ENCODE data around the gene HPCAL1.

The HPCAL1 gene

DNA sequence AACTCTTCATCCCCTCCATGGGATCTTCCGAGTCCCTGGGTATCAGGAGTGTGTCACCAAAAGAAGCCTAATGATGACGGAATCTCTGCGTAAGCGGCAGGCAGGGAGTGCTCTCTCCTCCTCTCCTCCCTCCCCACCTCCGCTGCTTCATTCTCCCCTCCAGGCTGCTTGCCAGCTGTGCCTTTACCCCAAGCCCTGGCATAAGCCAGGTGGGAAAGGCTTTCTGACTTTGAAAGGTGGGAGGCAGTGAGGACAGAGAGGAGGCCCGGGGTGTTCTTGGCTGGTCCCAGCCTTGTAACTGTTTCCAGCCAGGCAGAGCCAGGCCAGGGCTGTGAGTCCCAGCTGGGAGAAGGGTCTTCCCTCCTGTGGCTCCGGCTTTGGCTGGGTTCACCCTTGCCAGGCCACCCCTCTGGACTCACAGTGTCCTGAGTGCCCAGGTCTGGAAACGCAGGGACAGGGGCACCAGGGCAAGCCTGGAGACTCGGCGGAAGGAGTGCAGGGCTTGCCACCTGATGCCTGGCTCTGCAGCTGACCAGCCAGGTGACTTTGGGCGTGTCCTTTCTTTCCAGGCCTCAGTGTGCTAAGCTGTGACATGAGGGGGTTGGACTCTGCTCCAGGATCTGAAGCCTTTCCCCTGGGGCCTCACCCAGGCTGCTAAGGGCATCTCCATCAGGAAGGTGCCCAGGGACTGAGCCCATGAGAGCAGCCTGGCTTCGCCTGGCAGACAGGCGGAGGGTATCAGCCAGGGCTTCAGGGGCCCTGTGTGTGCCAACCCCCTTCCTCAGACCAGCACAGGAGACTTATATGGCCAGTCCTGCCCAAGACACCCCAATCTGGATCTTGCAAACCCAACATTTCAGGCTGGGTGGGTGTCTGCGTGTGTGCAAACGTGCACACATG lies 32.7 kb upstream of the HPCAL1 start:
- DNase-seq = no peak

DNA sequence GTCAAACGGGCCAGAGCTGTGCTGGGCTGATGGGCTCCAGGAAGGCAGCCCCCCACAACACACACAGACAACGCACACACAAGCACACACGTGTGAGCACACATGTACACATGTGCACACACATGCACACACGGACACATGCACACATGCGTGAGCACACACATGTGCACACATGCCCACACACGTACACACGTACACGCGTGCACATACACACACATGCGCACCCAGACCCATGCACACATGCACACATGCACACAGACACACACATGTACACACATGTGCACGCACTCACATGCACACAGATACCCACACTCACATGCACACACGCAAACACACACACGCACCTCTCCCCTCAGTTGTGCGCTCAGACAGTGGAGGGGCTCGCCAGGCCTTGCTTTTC lies 31.2 kb upstream of the HPCAL1 start:
- no peak for DNase-seq

DNA sequence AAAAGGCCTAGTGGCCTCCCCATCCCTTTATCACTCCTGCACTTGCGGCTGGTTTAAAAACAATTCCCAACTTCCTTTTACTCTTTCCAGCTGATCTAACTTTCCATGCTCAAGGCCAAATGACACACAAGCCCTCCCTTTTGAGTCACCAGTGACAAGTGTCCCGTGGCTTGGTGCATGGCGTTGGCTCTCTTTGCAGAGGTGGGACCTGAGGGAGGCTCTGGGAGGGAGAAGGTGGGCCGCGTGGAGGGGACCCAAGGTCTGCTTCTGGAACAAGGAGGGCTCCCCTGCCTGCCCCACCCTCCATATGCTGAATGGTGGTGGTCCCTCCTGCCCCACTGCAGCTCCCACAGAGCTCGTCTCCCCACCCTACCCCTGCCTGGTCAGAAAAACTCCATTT lies 30.8 kb upstream of the HPCAL1 start:
- DNase-seq = no peak

DNA sequence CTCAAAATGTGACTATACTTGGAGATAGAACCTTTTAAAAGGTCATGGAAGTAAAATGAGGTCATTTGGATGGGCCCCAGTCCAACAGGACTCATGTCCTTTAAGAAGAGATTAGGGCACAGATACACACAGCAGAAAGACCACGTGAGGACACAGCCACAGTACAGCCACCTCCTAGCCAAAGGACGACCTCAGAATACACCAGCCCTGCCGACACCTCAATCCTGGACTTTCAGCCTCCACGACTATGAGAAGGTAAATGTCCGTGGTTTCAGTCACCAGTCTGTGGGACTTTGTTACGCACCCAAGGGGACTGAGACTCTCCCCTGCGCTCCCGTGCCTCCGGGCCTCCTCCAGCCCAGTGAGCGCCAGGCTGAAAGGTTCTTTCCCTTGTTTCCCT lies 30.2 kb upstream of the HPCAL1 start:
- DNase-seq = no peak

DNA sequence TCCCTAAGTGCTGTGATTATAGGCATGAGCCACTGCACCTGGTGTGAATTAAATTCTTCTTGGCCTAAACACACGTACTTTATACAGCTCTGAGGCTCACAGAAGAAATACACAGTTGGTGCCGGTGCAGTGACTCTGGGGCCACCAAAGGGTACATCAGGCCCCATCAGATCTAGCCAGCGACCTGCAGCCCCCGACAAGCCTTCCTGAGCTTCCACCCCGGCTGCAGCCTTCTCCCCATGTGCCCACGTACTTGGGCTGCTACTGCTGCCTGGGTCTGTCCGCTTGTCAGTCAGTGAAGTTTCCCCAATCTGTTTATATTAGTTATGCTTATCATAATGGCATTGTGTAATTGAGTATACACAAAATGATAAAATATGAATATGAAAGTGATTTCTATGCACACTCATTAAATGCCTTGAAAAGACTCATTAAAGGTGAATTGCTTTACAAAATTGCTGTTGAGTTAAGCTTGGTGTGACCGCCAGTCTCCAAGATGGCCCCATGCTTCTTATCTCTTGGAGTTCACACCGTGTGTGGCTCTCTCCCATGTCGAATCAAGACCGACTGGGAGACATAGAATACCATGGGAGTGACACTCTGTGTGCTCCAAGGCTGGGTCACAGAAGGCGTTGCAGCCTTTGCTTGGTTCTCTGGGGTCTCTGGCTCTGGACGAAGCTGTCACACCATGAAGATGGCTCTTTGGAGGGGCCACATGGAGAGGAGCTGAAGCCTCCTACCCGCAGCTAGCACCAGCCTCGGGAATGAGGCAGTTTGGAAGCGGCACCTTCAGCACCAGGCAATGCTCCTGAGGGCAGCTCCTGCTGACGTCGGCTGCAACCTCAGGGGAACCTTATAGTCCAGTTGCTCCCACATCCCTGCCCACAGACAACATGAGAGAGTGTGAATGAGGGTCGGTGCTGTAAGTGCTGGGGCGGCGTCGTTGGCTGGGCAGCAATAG lies 29.2 kb upstream of the HPCAL1 start:
- no peak for DNase-seq

DNA sequence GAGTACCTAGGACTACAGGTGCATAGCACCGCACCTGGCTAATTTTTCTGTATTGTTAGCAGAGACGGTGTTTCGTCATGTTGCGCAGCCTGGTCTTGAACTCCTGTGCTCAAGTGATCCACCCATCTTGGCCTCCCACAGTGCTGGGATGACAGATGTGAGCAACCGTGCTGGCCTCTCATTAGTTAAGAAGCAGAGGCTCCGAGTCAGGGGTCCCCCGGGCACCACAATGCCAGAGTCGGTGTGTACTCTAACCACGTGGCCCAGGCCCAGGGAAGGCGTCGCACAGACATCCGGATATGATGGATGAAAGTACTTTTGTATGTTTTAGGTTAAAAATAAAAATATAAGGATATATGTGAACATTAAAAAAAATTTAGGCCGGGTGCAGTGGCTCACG lies 28.3 kb upstream of the HPCAL1 start:
- DNase-seq = no peak

DNA sequence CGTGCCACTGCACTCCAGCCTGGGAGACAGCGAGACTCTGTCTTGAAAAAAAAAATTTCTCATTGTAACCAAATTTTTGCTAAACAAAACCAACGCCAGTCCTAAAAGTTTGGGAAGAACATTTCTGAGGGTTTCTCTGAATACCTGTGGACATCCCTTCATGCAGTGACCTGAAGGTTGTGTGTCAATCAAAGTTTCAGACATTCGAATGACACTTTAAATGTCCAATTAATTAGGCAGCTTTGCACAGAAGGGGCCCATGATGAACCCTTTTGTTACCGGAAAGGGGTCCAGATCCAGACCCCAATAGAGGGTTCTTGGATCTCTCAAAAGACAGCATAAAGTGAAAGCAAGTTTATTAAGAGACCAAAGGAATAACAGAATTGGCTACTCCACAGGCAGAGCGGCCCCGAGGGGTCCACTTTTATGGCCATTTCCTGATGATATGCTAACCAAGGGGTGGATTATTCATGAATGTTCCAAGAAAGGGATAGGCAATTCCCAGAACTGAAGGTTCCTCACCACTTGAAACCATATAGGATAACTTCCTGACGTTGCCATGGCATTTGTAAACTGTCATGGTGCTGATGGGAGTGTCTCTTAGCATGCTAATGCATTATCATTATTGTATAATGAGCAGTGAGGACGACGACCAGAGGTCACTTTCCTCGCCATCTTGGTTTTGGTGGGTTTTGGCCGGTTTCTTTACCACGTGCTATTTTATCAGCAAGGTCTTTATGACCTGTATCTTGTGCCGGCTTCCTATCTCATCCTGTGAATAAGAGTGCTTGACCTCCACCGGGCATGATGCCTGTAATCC lies 27.5 kb upstream of the HPCAL1 start:
- no peak for DNase-seq

DNA sequence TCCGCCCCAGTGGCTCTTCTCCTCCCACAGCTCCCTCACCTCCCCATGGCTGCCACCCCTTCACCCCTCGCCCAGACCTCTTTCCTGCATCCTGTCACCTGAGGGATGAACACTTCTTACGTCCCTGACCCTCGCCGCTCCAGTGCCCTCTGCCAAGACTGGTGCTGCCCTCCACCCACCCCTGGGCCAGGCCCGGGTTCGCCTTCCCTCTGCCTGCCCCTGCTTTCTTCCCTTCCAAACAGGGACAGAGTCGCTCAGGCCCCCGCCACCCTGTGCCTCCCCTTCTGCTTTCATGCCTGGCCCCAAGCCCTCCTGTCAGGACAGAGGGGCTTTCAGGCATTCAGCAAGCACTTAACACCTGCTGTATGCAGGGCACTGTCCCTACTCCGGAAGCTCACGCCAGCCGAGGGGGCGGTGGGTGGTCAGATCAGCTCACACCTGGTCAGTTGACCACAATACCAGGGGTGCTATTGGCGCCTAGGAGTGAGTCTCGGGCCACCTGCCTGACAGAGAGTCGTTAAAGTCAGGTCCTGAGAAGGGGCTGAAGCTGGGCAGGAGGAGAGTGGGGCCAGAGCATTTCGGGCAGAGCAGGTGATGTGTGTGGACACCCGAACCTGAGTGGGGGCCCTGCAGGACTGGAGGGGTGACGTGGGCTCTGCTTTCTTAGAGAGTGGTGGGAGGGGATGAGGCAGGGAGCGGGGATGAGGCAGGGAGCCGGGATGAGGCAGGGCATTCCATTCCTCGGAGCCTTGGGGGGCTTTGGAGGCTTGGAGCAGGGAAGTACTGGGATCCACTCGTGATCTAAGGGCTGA lies 26.0 kb upstream of the HPCAL1 start:
- no peak for DNase-seq

DNA sequence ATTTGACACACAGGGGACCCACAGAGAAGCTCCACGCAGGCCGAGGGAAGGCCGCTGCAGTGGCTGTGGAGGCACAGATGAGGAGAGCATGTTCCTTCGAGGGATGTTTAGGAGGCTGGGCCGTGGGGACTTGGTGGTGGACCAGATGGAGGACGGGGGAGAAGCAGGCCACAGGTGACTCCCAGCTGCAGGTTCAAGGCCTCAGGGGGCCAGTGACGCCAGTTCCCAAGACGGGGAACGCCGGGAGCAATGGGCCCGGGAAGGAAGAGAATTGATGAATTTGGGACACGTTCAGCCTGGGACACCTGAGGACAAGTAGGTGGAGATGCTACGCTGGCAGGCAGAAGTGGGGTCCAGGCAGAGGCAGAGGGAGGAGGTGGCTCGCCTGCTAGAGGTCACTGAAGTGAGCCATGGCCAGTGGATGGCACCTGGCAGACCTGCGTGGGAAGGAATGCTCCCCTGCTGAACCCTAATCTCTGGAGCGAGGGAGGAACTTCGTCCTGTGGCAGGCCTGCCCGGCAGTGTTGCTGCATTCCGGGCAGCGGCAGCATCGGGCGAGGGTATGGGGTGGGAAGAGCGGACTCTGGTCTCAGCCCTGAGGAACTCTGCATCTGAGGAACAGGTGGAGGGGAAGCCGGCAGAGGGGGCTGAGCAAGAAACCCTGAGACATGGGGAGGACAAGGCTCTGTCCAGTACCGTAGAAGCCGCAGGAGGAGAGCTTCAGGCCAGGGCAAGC lies 25.2 kb upstream of the HPCAL1 start:
- no peak for DNase-seq

DNA sequence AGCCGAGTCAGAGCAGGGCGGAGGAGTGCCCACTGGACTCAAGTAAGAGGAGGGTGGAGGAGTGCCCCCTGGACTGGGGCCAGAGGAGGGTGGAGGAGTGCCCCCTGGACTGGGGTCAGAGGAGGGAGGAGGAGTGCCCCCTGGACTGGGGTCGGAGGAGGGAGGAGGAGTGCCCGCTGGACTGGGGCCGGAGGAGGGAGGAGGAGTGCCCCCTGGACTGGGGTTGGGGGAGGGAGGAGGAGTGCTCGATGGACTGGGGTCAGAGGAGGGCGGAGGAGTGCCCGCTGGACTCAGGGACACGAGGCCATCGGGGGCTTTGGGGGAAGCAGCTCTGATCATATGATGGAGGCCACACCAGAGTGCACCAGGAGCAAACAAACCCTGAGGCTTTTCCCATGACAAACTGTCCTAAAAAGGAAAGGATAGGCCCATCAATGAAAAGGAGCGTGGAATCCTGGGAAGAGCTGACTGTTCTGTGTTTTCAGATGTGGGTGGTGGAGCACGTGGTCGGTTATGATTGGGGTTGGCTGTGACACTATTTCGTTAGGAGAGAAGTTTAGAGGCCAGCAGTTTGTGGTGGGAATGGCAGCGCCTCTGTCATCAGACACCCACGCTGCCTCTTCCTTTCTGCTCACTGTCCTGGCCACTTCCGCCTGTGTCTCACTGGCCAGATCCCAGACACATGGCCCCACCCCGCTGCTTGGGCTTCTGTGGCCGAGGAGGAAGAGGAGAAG lies 24.5 kb upstream of the HPCAL1 start:
- no peak for DNase-seq

DNA sequence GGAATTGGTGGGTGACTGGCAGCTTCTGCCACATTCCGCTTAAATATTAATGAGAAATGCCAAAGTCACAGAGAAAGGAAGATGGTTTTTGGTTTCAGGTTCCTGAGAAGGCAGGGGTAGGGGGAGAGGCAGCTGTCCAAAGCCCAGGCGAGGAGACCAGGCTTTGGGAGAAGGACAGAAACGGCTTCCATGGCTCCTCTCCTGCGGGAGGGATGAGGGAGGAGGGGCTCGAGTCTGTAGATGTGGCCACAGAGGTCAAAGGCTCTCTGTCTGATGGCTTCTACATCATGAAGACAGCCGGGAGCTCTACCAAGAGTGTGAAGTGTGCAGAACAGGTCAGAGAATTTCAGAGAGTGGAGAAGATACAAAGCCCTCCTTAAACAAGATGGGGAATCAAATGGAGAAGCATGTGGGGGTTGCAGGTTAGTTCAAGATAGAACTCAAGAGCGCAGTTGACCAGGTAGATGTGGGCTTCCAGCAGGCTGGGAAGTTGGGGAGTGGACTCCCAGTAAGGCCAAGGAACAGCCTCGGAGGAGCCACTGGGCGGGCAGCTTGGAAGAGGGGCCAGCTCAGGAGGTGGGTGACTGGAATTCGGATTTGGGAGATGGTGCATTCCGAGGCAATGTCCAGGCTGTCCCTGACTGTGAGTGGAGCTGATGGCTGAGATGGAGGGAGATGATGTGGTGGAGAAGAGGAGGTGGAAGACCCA lies 23.8 kb upstream of the HPCAL1 start:
- DNase-seq = no peak

DNA sequence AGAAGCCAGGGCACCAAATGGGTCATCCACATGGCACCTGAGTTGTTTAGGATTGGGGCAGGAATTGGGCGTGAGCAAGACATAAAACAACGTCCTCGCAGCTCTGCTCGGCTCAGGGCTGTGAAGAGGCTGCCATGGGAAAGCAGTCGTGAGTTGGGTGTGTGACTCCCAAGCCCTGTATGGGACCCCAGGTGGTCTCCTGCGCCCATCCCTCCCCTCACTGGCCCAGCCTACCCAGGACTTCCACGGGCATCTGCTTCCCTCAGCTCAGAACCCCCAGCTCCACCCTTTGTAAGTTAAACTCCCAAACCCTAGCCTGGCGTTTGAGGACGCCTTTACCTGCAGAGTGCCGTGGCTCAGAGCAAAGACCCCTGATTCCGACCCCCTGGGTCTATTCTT lies 23.2 kb upstream of the HPCAL1 start:
- DNase-seq = no peak

DNA sequence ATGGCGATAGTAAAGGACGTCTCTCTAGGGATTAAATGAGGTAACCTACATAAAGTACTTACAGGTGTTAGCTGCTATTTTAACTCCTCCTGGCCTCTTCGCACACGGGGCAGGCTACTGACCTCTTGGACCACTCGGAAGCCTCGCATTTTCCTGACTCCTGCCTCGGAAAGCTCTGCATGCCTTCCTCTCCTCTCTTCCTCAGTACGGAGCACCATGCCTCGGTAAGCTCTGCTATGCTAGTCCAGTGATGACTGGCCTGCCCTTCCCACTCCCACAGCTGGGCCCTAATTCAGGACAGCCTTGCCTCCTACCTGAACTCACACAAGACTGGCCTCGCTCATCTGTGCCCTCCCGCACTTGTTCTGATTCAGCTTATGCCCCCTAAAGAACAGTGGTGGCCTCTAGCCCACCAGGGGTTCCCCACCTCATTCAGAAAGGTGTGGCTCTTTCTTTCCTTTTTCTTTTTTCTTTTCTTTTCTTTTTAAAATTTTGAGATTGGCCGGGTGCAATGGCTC lies 22.7 kb upstream of the HPCAL1 start:
- no peak for DNase-seq

DNA sequence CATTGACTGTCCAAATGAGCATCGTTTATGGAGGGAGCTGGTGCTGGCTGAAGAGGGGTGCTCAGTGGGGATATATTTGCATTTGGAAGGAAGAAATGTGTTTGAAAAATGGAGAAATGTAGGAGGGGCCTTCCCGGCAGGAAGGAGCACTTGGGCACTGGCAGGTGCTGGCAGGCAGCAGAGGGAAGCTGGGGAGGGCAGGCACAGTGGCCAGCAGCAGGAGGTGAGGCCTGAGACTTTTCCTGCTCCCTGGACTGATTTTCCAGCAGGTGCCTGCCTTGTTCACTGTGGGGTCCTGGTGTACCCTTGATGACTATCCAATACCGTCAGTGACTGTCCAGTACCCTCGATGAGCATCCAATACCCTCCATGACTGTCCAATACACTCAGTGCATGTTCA lies 20.8 kb upstream of the HPCAL1 start:
- no peak for DNase-seq

DNA sequence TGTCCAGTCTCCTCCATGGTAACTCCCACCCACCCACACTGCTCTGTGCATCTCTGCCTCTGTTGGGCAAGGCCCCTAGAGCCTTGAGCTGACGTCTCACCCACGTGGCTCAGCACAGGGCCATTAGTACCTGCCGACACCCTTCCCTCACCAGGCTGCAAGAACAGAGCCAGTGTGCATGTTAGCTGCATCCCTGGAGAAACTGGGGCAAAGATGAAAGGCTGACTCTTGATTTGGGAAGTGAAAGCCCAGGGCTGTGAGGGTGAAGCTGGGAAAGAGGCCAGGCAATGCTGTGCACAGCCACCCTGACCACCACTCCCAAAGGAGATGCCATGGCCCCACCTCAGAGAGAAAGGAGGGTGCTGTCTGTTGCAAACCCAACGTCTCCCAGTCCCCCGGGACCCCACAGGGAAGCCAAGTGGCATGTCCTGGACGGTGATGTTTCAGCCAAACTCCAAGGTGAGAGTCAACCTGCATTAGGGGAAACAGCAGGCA lies 20.0 kb upstream of the HPCAL1 start:
- DNase-seq = no peak

DNA sequence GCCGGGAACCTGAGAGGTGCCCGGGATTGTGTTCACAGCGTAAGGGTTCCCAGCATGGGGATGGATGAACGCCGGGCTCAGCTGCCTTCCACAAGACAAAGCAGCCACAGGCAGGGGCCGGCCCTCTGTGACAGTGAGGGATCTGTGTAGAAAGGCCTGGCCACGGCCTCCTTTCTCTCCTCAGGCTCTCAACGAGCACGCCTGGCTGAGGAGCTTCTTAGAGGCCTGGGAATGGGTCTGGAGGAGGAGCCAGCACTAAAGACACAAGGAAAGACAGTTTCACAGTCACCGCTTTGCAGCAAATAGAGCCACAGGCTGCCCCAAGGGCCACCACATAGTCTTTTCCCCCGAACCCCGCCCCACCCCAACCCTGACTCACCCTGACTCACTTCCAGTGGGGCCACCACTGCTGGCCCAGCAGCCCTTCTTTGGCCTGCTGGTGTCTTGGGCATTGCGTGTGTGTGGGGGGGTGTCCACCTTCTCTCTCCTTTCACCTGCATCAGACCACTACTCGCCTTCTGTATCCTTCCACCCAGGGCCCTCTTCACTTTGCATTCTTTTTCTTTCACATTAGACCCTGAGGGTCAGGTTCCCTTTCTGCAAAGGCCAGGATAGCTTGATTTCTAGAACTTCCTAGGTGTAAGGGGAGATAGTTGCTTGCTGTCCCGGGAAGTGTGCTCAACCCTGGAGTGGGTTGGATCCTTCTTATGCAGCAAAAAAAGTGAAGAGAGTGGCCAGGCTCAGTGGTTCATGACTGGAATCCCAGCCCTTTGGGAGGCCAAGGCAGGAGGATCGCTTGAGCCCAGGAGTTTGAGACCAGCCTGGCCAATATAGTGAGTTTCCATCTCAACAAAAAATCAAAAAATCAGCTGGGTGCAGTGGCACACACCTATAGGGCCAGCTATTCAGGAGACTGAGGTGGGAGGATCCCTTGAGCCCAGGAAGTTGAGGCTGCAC lies 19.3 kb upstream of the HPCAL1 start:
- DNase-seq = no peak

DNA sequence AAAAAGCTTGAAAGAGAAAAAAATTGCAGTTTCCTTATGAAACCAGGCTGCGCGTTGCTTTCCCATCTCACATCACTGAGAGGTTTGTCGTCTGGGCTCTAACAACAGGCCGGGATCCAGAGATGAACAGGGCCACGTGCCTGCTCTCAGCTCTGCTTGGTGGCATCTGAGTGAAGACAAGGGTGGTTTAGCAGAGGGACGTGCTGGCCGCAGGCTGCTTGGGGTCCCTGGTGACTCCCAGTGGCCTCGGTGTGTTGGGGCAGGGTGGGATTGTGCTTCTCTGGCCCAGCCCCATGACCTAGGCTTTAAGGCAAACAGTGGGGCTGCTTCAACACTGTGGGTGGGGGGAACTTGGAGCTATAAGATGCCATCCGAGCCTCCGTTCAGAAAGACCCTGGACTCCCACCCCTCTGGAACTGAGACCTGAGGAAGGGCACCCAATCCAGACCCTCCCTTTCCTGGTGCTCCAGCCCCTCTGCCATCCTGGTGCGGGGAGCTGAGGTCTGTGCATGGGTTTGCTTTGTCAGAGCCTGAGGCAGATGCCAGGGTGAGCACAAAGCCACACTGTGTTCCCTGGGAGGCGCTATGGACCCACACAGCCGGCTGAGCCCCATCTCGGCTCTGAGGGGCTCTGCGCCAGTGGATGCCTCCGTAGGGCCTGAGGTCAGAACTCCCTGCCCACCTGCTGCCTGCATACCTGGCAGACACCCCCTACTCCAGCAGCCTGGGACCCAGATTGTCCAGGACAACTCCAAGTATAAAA lies 18.4 kb upstream of the HPCAL1 start:
- no peak for DNase-seq

DNA sequence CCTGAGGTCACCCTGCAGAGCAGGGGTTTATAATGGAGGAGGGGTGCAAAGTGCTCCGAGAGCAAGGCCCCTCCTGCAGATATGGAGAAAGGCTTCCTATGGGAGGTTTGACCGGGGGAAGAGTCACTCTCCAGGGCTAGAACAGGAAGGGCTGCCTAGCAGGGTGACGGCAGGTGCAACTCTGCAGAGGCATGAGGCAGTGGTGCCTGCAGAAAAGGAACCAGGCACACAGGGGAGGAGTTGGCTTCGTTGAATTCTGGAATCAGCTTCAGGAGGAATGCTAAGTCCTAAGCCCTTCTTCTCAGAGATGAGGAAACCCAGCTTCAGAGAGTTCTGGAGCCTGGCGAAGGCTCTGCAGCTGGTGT lies 17.5 kb upstream of the HPCAL1 start:
- peak in 1 of 2 experiments; percentile 45 for DNase-seq
